Mesendoderm (in vitro differentiated cells): ENCODE data around the gene NR4A3.

Source experiments
- DNase-seq: peaks from one replicate; pipeline ENCODE4 v3.0.0; 2013
- H2AK5ac ChIP-seq: 2 replicates; pipeline ENCODE4 v1.6.1; 2013; ENCODE audit warnings: low read length, inconsistent platforms
- H2BK120ac ChIP-seq: 2 replicates; pipeline ENCODE4 v1.6.1; 2013; ENCODE audit warnings: low read depth, mild to moderate bottlenecking, low read length, moderate library complexity, mixed read lengths
- H2BK15ac ChIP-seq: replicated peaks from 2 replicates; pipeline ENCODE4 v1.6.1; 2013; ENCODE audit warnings: low read depth, mild to moderate bottlenecking, moderate library complexity
- H2BK5ac ChIP-seq: 2 replicates; pipeline ENCODE4 v1.6.1; 2013; ENCODE audit warnings: low read length, inconsistent platforms
- H3K18ac ChIP-seq: 2 replicates; pipeline ENCODE4 v1.6.1; 2013; ENCODE audit warnings: mild to moderate bottlenecking, low read length, mixed read lengths
- H3K23ac ChIP-seq: one replicate; pipeline ENCODE4 v1.6.1; 2013; ENCODE audit warnings: low read length
- H3K27ac ChIP-seq: 2 replicates; pipeline ENCODE4 v1.5.1; 2013; ENCODE audit warnings: low read depth, mild to moderate bottlenecking, inconsistent platforms, low read length, moderate library complexity
- H3K27me3 ChIP-seq: 2 replicates; pipeline ENCODE4 v1.6.1; 2013; ENCODE audit warnings: low read length, control low read depth, mild to moderate bottlenecking, inconsistent platforms; ENCODE audit not compliant: insufficient read depth, poor library complexity
- H3K36me3 ChIP-seq: 2 replicates; pipeline ENCODE4 v1.6.1; 2013; ENCODE audit warnings: low read length, inconsistent platforms; ENCODE audit not compliant: control insufficient read depth, insufficient read depth
- H3K4ac ChIP-seq: one replicate; pipeline ENCODE4 v1.6.1; 2013; ENCODE audit warnings: low read depth, mild to moderate bottlenecking, low read length, moderate library complexity
- H3K4me1 ChIP-seq: 2 replicates; pipeline ENCODE4 v1.6.1; 2013; ENCODE audit warnings: low read depth, low read length, inconsistent platforms; ENCODE audit not compliant: control insufficient read depth
- H3K4me2 ChIP-seq: 2 replicates; pipeline ENCODE4 v1.6.1; 2013; ENCODE audit warnings: low read length
- H3K4me3 ChIP-seq: 2 replicates; pipeline ENCODE4 v1.5.1; 2013; ENCODE audit warnings: mild to moderate bottlenecking, low read length
- H3K56ac ChIP-seq: one replicate; pipeline ENCODE4 v1.6.1; 2013; ENCODE audit warnings: low read length
- H3K79me1 ChIP-seq: 2 replicates; pipeline ENCODE4 v1.6.1; 2013; ENCODE audit warnings: low read length, inconsistent platforms
- H3K79me2 ChIP-seq: 2 replicates; pipeline ENCODE4 v1.6.1; 2013; ENCODE audit warnings: mild to moderate bottlenecking, low read length; ENCODE audit not compliant: control insufficient read depth, insufficient read depth
- H3K9ac ChIP-seq: 2 replicates; pipeline ENCODE4 v1.6.1; 2013; ENCODE audit warnings: low read length, inconsistent platforms
- H4K5ac ChIP-seq: one replicate; pipeline ENCODE4 v1.6.1; 2013; ENCODE audit warnings: low read length
- H4K8ac ChIP-seq: one replicate; pipeline ENCODE4 v1.6.1; 2013; ENCODE audit warnings: low read depth, mild to moderate bottlenecking, control low read depth, low read length, moderate library complexity
- WGBS: extraction: QIAGEN DNeasy Blood & Tissue Kit; methylation state at CpG from one replicate; pipeline ENCODE4 v1.1.7; 2013; ENCODE audit warnings: low lambda C conversion rate, missing lambda C conversion rate; ENCODE audit not compliant: insufficient coverage; ENCODE audit errors: extremely low coverage; 5-methylcytosine and 5-hydroxymethylcytosine counted together

The NR4A3 gene

DNA sequence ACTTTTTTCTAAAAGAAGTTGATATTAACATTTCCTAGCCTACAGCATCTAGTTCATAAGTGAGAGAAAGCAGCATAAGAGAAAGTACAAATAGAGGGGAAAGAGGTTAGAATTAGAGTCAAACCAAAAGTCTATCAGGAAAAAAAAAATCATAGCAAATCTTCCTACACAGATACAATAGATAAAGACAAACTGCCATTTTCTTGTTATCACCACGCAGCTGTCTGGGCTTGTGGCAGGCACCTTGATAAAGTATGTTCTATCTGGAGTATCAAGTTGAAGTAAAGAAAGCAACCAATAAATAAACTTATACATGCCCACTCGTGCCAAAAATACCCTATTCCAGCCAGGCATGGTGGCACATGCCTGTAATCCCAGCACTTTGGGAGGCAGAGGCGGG, 5.3 kb upstream of the NR4A3 start:
- Histone ChIP-seq H3K4ac (no peak overlapping the region), H3K4me2 (no peak overlapping the region), H3K9ac (no peak overlapping the region), H2AK5ac (no peak overlapping the region), H3K56ac (no peak overlapping the region), H3K4me1 (peaks cover 16% of the 10 kb centered on the region), H3K79me1 (no peaks in the 10 kb centered on the region), H3K36me3 (no peaks in the 10 kb centered on the region), H3K79me2 (no peaks in the 10 kb centered on the region), H3K23ac (no peak overlapping the region), H4K5ac (no peak overlapping the region), H2BK5ac (no peak overlapping the region), H2BK15ac (no peak overlapping the region), H3K27ac (no peak overlapping the region), H3K4me3 (no peak overlapping the region), H2BK120ac (no peak overlapping the region), H3K18ac (no peak overlapping the region), H3K27me3 (peaks cover 6% of the 10 kb centered on the region), H4K8ac (no peak overlapping the region)
- WGBS, result no CpG with 5 or more reads among the region's 3 CpGs
- no peak for DNase-seq

DNA sequence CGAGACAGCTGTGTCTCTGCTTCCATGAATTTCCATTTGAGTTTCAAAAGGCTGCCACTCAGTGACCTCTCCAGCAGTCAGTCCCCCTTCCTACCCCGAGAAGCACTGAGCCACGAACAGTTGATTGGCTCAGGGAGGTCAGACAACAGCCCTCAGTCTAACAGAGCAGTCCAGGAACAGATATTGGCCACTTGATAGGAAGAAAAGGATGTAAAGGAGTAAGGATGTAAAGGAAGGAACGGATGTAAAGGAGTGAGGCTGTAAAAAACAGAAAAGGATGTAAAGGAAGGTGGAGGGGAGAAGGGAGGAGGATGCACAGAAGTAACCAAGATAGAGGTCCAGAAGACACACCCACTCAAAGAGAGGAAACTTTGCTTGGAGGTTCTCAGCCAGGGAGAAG, 3.2 kb upstream of the NR4A3 start:
- H3K9ac ChIP-seq, result peak overlapping the region; percentile 2
- no peaks in the 10 kb centered on the region for H3K79me1 ChIP-seq
- H3K27me3 ChIP-seq, result peaks cover 12% of the 10 kb centered on the region
- DNase-seq, result peak; percentile 31
- H3K27ac ChIP-seq, result no peak overlapping the region
- WGBS, result 100% methylated on average over 1 of the region's 4 CpGs
- H3K4me3 ChIP-seq, result no peak overlapping the region
- no peak overlapping the region for H4K5ac ChIP-seq
- H2BK5ac ChIP-seq, result no peak overlapping the region
- no peak overlapping the region for H3K4ac ChIP-seq
- no peak overlapping the region for H2AK5ac ChIP-seq
- no peaks in the 10 kb centered on the region for H3K79me2 ChIP-seq
- H2BK15ac ChIP-seq, result no peak overlapping the region
- no peak overlapping the region for H3K23ac ChIP-seq
- no peak overlapping the region for H3K56ac ChIP-seq
- peak overlapping the region; percentile 6 for H3K4me2 ChIP-seq
- H2BK120ac ChIP-seq, result no peak overlapping the region
- peaks cover 12% of the 10 kb centered on the region for H3K4me1 ChIP-seq
- H3K36me3 ChIP-seq, result no peaks in the 10 kb centered on the region
- H3K18ac ChIP-seq, result no peak overlapping the region
- H4K8ac ChIP-seq, result no peak overlapping the region

DNA sequence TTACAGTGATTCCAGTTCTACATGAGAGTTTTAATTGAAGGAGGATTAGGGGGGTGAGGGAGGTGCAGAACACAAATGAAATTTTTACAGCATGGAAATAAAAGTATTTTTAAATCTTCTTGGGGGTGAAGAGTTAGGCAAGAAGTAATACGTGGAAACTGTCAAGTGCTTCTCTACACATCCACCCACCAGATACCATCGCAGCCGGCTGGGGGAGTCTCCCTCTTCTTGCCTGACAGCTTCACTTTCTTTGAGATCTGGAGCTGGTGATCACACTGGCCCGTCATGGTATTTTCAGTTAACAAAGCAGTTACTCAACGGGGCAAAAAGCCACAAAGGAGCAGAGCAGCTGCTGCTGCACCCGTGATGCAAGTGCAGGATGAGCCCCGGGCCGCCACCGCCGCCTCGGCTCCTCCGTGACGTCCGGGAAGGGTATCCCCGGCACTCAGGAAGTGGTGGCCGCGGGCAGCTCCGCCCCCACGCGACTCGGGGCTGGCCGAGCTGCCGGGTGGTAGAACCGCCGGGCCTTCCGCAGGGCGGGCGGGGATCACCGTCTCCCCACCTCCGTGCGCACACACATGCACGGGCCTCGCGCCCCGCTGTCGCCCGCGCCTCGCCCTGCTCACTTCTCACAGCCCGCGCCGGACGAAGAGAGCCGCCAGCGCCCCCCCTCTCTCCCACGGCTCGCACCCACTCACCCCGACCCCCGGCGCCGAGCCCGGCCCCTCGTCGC, 2.4 kb upstream of the NR4A3 start:
- Histone ChIP-seq H2BK5ac (no peak overlapping the region), H3K4me3 (peak overlapping the region; percentile 84), H2BK120ac (peak overlapping the region; percentile 78), H3K23ac (no peak overlapping the region), H2BK15ac (no peak overlapping the region), H3K4me1 (peaks cover 12% of the 10 kb centered on the region), H3K79me2 (no peaks in the 10 kb centered on the region), H3K79me1 (no peaks in the 10 kb centered on the region), H3K27me3 (peaks cover 19% of the 10 kb centered on the region), H2AK5ac (no peak overlapping the region), H3K4ac (peak overlapping the region; percentile 65), H3K27ac (peak overlapping the region; percentile 96), H3K18ac (peak overlapping the region; percentile 98), H4K8ac (peak overlapping the region; percentile 77), H3K36me3 (no peaks in the 10 kb centered on the region), H3K4me2 (peak overlapping the region; percentile 75), H3K56ac (peak overlapping the region; percentile 90), H3K9ac (peak overlapping the region; percentile 77), H4K5ac (no peak overlapping the region)
- DNase-seq, result peak; percentile 81
- WGBS, result no CpG with 5 or more reads among the region's 54 CpGs

DNA sequence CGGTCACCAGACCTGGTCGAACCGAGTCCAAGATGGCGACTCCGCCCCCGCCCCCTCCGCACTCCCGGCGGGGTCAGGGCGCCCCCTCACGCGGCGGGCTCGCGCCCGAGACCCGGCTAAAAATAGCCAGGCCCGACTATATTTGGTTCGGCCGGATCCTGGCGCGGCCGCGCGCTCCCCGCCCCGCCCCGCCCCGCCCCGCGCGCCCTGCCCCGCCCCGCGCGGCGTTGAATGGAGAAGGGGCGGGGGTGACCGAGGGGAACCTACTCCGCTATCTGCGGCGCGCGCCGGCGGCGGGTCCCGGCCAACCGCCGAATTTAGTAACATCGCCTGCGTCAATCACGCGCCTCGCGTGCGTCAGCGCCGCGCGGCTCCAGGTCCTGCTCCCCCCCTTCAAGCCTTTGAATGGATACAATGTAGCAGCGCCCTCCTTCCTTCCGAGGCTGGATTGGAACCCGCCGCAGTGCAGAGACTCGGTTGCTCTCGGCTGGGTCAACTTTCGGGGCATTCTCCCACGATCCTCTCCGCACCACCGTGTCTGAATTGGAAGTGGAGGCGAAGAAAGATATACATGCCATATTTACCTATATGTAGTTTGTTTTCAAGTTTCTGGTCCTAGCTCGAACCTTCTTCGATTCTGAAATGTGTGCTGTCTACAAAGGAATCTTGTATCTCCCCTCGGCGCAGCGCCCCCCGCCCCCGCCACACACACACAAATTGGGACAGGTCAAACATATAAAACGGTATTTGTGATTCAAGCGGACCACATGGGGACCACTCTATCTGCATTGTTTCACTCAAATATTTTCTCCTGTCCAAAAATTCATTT, 1.6 kb upstream of the NR4A3 start:
- Histone ChIP-seq H2AK5ac (no peak overlapping the region), H3K4me3 (peak overlapping the region; percentile 84), H2BK15ac (no peak overlapping the region), H3K4me1 (peaks cover 9% of the 10 kb centered on the region), H4K5ac (no peak overlapping the region), H2BK5ac (no peak overlapping the region), H3K27ac (peak overlapping the region; percentile 96), H3K4me2 (peak overlapping the region; percentile 86), H4K8ac (peak overlapping the region; percentile 77), H3K27me3 (peaks cover 22% of the 10 kb centered on the region), H3K23ac (no peak overlapping the region), H3K9ac (peak overlapping the region; percentile 77), H3K79me2 (no peaks in the 10 kb centered on the region), H3K18ac (peak overlapping the region; percentile 98), H3K79me1 (no peaks in the 10 kb centered on the region), H3K56ac (peak overlapping the region; percentile 90), H3K4ac (peak overlapping the region; percentile 65), H3K36me3 (no peaks in the 10 kb centered on the region), H2BK120ac (peak overlapping the region; percentile 78)
- peak; percentile 96 for DNase-seq
- no CpG with 5 or more reads among the region's 81 CpGs for WGBS

DNA sequence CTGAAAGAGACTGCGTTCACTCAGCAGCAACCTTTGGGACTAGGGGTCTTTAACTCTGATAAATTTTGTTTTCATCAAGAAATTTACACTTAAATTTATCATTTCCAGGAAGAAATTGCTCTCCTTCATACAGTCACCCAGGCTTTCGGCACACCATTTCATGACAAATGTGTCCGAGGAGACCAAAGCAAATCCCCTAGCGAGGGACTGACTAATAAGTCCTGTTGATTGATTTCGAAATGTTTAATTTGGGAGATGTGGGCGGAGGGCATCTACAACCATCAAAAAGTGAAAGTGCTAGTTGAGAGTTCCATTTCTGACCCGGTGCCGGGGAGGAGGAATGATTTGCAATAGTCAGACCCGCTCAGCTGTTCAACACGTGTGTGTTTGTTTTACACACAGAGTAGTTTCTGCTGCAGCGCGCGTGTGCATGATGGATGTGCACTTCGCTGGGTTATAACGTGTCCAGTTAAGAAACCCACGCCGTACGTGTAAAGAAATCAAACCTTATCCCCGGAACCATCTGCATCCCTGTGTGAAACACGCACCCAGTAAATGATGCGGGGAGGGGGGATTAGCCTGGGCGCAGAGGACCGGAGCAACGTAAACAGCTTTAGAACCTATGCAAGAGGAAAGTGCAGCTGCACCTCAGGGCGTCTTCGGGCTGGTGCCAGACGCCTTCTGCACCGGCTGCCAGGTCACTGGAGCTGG, 845 bp upstream of the NR4A3 start:
- DNase-seq, result no peak
- Histone ChIP-seq H3K23ac (no peak overlapping the region), H3K4me1 (peaks cover 11% of the 10 kb centered on the region), H4K5ac (no peak overlapping the region), H2AK5ac (no peak overlapping the region), H3K79me2 (no peaks in the 10 kb centered on the region), H3K79me1 (no peaks in the 10 kb centered on the region), H2BK15ac (no peak overlapping the region), H3K27ac (no peak overlapping the region), H4K8ac (no peak overlapping the region), H3K18ac (no peak overlapping the region), H3K4me2 (peak overlapping the region; percentile 86), H2BK5ac (no peak overlapping the region), H3K4me3 (peak overlapping the region; percentile 62), H3K4ac (no peak overlapping the region), H3K27me3 (peaks cover 30% of the 10 kb centered on the region), H2BK120ac (no peak overlapping the region), H3K36me3 (no peaks in the 10 kb centered on the region), H3K56ac (peak overlapping the region; percentile 73), H3K9ac (peak overlapping the region; percentile 59)
- no CpG with 5 or more reads among the region's 28 CpGs for WGBS
